NCI-H1092 treated with DMSO at 0.1 percent for 48 hours (cell line): ENCODE results near the gene CREBBP.
A peak's percentile ranks its signal among the peaks of the same experiment; 100 is the strongest.
"Not testable (repeated sequence)": the region's sequence is repeated elsewhere in the genome, so short reads cannot be mapped to it uniquely, and the experiment has no call there.

ENCODE experiments used
- DNase-seq: peaks from one replicate; lab custom pipeline; 2025; lab: John Stamatoyannopoulos, UW

The CREBBP gene

DNA sequence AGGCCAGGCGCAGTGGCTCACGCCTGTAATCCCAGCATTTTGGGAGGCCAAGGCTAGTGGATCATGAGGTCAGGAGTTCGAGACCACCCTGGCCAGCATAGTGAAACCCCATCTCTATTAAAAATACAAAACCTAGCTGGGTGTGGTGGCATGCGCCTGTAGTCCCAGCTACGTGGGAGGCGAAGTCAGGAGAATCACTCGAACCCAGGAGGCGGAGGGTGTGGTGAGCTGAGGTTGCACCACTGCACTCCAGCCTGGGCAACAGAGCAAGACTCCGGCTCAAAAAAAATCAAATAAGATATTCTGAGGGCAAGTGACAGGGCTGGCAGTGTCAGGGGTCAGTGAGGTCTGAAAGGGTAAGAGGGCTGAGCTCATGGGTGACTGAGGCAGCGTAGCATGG, 166.1 kb downstream of the CREBBP start:
- DNase-seq: not testable (repeated sequence)

DNA sequence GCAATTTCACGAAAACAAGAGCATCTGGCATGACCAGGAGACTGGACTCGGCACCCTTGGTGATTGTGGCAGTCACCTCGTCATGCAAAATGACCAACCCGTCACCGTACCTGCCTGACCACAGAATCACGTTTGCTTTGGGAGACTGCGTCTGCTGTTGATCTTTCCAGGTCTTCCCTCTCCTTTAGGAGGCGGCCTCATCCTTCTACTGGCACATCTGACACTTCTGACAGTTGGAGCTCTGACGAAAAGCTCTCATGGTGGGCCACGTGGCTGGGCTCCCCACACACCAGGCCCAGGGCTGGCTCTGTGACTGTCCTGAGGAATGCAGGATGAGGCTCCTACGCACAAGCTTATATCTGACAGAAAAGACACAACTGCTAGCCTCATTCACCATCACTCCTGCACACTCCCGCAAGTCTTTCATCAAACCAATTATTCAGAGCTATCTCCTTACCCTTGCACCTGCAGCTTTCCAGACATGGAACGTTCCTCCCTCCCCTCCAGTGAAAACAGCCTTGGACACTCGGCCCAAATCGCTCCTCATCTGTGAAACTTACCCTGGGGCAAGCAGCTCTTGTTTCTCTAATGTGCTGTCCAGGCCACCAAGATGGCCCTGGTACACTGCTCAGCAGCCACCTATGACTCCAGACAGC, 166.8 kb downstream of the CREBBP start:
- no peak for DNase-seq

DNA sequence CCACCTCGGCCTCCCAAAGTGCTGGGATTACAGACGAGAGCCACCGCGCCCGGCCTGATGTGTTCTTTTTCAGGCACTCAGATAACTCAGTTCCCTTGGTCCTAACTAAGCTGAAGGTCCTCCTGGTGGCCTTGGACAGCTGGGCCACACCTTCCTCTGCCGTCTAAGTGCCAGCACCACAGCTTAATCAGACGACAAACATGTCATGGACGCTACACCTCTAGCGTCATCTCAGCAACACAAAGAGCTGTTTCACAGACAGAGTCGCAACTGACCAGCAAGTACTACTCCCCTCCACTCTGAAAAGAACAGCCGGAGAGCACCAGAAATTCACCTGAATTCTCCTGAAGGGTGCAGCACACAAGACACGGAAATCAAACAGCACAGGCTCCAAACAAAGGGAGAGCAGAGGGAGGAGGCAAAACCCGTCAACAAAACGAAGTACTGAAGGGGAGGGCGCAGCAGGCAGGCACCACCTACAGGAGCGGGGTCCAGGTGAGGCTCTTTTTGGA, 167.6 kb downstream of the CREBBP start:
- no peak for DNase-seq

DNA sequence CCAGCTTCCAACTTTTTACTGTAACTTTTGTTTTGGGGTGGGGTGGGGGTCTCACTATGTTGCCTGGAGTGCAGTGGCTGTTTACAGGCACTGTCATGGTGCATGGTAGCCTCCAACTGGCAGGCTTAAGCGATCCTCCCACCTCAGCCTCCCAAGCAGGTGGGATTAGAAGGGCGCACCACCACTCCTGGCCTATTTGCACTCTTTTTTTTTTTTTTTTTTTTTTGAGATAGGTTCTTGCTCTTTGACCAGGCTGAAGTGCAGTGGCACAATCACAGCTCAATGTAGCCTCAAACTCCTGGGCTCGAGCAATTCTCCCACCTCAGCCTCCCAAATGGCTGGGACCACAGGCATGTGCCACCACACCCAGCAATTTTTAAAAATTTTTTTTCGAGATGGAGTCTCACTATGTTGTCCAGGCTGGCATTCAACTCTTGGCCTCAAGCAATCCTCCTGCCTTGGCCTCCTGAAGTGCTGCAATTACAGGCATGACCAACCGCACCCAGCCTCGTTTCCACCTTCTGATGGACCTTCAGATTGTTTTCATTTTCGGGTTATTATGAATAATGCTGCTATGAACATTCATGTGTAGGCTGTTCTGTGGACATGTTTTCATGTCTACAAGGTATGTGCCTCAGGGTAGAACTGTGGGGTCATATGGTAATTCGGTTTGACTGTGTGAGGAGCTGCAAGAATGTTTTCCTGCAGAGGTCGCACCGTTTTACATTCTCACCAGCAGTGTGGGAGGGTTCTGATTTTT, 174.1 kb downstream of the CREBBP start:
- DNase-seq: no peak

GRCh38 chr16:3702082-3702481, 178.4 kb downstream of the CREBBP start:
- DNase-seq: no peak

GRCh38 chr16:3701531-3701930, 179.0 kb downstream of the CREBBP start:
- no peak for DNase-seq

- DNase-seq: no peak
Observed at GRCh38 chr16:3698941-3699340, 181.6 kb downstream of the CREBBP start.

GRCh38 chr16:3696425-3697218, 183.9 kb downstream of the CREBBP start:
- DNase-seq: no peak

- DNase-seq: no peak
Observed at GRCh38 chr16:3695610-3696369, 184.7 kb downstream of the CREBBP start.

- no peak for DNase-seq
Observed at GRCh38 chr16:3694051-3694450, 186.5 kb downstream of the CREBBP start.

DNA sequence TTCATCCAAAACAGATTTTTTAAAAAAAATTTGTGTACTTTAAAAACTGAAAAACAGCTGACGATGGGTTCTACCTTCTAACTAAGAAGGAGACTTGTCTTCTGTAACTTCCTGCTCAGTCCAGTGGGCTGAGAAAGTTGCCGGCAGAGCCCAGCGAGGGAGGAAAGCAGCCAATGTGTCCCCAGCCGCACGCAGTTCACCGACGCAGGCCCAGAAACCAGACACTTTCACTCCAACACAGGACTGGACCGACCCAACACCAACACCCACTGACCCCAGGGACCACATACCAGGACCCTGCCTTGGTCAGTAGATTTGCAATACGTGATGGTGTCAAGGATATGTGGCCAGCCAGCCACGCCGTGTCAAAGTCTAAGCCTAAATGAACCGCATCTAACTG, 188.8 kb downstream of the CREBBP start:
- DNase-seq: no peak

DNA sequence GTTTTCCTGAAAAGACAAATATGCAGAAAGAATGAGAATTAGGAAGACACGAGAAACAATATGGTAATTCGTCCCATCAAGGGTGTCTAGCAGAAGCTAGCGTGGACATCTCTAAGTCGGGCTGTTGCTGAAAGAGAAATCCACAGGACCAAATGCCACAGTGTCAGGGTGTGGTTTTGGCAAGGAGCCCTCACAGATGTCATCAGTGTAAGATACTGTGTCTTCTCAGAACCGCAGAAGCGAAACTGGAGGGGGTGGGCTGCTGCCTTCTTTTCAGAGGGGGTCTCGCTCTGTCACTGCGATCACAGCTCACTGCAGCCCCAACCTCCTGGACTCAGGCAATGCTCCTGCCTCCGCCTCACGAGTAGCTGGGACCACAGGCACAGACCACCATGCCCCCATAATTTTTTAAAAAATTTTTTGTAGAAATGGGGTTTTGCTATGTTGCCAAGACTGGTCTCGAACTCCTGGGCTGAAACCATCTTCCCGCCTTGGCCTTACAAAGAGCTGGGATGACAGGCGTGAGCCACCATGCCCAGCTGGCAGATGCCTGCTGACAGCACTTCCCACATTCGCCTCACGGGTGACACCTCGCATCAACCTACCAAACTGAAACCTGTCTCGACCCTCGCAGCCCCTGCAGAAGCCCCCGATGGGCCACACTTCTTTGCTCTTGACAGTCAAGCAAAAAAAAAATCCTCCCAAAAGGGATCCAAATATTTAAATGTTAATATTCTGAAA, 189.4 kb downstream of the CREBBP start:
- DNase-seq: no peak

DNA sequence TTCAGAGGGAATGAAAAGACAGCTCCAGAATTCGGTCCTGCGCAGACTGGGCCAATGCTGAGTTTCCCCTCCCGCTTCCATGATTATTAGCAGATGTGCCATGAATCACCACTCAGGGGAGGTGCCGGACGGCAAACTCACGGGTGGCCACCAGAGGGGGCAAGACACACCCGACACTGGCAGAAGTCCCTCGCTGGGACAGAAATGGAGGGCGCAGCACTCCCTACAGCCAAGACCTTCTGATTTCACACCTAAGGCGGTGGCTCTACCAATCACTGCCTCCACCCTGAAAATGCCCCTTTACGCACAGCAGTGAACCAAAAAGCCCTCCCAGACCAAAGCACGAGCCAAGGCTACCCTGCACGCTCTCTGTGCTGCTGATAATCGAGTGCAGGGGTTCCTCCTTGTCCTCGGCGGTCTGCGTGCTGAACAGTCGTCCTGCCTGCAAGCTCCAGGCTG, 190.0 kb downstream of the CREBBP start:
- peak; percentile 74 for DNase-seq

- no peak for DNase-seq
Observed at GRCh38 chr16:3689731-3690130, 190.8 kb downstream of the CREBBP start.

GRCh38 chr16:3687792-3688191, 192.7 kb downstream of the CREBBP start:
- no peak for DNase-seq

DNA sequence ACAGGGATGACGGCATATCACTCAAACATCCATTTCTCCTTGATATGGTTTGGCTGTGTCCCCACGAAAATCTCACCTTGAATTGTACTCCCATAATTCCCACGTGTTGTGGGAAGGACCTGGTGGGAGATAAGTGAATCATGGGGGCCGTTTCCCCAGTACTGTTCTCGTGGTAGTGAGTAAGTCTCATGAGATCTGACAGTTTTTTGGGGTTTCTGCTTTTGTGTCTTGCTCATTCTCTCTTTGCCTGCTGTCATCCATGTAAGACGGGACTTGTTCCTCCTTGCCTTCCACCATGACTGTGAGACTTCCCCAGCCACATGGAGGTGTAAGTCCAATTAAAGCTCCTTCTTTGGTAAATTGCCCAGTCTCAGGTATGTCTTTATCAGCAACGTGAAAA, 193.5 kb downstream of the CREBBP start:
- no peak for DNase-seq

- DNase-seq: no peak
Observed at GRCh38 chr16:3681206-3681605, 199.3 kb downstream of the CREBBP start.

DNA sequence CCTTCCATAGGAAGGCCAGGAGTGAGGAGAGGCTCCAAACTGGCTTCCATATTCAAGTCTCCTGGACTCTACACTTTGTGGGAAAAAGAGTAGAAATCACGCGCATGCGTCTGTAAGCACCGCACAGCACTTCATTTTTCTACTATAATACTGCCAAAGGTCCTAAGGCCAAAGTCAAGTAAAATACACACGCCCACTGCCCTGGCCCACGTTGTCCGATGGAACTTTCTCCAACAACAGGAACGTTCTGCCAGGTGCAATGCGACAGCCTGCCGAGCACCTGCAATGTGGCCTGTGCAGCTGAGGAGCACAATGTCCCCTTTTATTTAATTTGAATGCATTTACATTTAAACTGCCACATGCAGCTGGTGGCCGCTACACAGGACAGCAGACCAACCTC, 202.5 kb downstream of the CREBBP start:
- no peak for DNase-seq

DNA sequence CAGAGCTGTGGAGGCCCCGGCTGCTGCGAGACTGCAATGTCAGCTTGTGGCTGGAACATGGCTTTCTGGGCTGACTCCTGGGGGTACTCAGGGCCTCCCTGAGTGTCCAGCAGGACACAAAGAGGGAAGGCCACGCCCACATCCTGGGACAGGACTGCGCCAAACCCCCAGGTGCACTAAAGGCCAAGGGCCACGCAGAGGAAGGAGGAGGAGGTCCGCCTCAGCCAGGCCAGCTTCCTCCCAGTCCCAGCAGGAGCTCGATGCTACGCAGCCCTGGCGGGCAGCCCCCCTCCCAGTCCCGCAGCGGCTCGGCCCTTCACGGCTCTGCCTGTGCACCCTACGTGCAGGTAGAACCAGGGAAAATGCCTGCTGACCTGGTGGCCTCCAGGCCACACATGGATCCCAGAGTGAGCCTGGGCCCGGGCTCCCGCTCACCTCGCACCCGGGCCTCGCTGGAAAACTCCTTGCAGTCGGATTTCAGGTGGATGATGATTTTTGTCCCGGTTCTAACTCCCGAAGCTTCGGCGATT, 204.8 kb downstream of the CREBBP start:
- no peak for DNase-seq
